Renal pelvis (tissue), 4 donors: ENCODE measurements around the gene TMEM221. TPM values are rescaled to one million over a fixed set of nuclear protein-coding genes. Genes with fewer than 3 reads are reported as not detected.

ENCODE experiments used
- DNase-seq: peaks from one replicate; pipeline ENCODE4 v3.0.0-alpha.2; 2013
- polyA plus RNA-seq, 3 donors: library from polyadenylated mRNA; unstranded; fragments of 120-200 nt; gene quantifications; one replicate each; pipeline ENCODE4 v1.2.1, GENCODE V29; 2013; ENCODE audit not compliant: insufficient read length in 3 of 3

The TMEM221 gene
- polyA plus RNA-seq, 3 donors, result 2.5 to 3.2 (median 3.1) TPM

DNA sequence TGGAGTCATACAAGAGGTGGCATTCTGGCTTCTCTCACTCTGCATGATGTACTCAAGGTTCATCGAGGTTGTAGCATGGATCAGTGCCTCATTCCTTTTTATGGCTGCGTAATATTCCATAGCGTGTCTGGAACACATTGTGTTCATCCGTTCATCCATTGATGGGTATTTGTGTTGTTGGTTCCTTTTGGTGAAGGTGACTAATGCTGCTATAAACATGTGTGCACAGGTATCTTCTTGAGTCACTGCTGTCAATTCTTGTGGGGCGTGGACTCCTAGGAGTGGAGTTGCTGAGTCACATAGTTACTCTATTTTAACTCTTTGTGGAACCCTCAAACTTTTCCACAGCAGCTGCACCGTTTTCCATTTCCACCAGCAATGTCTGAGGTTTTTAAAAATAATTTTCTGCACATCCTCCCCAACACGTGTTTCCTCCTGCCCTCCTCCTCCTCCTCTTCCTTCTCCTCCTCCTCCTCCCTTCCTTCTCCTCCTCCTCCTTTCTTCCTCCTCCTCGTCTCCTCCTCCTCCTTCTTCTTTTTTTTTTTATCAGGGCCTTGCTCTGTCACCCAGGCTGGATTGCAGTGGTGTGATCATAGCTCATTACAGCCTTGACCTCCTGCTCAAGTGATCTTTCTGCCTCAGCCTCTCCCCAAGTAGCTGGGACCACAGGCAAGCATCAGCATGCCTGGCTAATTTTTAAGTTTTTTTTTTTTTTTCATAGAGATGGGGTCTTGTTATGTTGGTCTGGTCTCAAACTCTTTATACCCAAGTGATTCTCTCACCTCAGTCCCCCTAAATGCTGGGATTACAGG lies 2.0 kb upstream of the TMEM221 start:
- DNase-seq, result no peak

DNA sequence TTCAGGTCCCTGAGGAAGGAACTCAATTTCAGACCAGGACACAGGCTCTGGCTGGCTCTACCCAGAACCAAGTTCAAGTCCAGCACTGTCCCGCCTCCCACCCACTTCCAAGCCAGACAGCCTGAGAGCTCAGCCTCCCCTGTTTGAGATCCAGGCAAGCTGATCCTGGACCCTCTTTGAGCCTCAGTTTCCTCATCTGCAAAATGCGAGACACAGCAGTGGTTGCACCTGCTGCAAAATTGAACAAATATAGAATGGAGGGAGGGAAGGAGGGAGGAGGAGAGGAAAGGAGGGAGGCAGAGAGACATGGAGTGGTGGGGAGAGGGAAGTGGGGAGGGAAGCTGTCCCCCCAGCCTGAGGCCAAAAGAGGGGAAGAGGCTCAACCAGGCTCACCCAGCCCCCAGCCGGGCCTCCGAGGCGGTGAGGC lies 751 bp downstream of the TMEM221 start:
- DNase-seq, result no peak

DNA sequence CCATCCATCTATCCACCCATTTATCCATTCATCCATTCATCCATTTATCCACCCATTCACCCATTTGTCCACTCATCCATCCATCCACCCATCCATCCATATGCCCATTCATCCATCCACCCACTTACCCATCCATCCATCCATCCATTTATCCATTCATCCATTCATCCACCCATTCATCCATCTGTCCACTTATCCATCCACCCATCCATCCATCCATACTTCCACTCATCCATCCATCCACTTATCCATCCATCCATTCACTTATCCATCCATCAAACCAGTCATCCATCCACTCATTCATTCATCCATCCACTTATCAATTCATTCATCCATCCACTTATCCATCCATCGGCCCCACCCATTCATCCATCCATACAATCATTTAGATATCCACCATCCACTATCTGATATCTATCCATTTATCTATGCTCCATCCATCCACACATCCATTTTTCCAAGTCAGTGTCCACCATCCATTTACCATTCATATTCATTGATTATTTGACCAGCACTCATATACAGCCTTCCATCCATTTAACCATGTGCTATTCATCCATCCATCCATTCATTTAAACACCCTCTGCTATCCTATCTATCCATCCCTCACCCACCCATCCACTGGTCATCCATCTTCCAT lies 2.8 kb downstream of the TMEM221 start:
- DNase-seq, result no peak

DNA sequence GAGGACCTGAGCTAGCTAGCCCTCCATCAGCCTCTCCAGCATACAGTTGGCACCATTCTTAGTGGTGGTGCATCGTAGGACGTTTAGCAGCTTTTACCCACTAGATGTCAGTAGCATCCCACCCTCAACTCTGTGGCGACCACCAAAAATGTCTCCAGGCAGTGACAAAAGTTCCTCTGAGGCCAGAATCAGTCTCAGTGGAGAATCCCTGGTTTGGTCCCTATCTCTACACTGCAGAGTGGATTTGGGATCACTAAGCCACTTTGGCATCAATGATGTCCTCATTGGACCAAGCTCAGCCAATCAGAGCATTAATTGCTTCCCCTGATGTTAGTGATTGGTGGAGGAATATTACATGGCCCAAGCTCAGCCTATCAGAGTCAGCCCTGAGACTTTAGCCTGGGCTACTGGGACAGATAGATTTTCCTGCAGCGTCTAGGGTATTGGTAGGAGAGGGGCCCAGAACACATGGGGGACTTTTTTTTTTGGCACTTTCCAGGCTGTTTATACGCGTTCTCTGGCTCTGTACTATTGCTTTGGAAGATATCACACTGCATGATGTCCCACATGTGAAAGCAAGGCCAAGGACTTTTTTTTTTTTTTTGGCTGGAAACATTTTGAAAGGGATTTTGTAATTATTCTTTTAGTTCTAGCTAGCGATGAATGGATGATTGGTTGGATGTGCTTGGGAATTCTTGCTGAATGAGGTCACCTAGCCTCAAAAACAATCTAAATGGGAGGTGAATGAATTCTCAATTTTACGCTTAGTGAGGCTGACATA lies 7.0 kb downstream of the TMEM221 start:
- no peak for DNase-seq

DNA sequence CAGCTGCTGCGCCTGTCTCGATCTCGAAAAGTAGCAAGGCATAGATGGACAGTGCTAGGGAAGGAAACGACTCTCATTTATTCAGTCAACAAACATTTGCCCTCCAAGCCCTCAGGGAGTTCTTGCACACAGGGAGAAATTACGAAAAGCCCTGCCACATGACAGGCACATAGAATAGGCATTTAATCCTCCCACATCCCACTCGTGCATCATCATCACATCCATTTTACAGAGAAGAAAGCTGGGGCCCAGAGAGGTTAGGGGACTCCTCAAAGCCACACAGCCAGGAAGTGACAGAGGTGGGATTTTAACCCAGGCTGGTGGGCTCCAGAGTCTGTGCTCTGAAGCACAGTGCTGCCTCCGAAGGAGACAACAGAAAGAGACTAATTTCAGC lies 11.6 kb downstream of the TMEM221 start:
- no peak for DNase-seq

DNA sequence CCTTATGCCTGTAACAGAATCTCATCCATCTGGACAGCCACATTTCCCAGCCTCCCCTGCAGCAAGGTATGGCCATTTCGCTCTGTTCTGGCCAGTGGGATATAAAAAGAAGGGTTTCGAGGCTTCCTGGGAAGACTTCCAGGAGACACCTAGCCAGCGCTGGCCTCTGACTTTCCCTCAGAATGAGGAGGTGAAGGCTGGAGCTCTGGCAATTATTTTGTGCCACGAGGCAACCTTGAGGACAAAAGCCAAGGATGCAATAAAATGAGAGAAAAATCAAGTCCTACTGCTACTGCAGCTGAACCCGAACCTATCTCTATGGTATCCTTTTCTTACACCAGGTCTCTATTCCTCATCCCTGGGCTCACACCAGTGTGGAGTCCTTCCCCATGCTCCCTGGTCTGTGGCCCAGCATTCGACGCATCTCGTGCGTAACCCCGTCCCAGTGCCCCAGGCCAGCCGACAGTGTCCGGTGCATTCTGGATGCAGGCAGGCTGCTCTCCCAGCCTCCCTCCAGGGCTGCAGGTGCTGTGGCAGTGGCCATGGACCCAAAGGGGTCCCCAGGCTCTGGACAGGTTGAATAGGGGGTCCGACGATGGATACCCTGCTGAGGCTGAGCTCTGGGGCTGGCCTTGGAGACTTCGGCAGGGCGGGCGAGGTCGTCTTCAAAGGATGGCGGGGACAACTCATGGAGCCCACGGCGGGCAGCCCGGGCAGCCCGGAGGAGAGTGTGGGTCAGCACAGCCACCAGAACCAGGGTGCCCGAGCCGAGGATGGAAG lies 12.2 kb downstream of the TMEM221 start:
- DNase-seq, result no peak

DNA sequence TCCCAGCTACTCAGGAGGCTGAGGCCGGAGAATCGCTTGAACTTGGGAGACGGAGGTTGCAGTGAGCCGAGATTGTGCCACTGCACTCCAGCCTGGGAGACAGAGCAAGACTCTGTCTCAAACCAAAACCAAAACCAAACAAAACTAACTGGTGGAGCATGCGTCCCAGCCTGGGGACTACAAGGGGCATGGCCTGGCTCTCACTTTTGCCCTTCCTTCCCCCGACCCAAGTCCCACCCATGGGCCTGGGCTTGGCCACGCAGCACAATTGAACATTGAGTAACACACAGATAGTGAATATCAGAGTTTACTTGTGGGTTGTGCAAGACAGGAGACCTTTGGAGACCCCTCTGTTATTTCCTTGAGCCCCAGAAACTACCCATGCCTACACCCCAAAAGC lies 13.2 kb downstream of the TMEM221 start:
- no peak for DNase-seq

DNA sequence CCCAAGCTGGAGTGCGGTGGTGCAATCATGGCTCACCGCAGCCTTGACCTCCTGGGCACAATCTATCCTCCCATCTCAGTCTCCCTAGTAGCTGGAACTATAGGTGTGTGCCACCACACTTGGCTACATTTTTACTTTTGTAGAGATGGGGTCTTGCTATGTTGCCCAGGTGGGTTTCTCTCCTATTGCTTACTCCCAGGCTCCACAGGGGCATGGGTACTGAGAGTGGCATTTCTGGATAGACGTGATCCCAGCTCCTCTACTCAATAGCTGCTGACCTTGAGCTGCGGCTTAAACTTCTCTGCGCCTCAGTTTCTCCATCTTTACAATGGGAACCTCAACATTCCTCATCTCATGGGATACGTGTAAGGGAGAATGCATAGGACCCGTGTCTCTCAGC lies 17.1 kb downstream of the TMEM221 start:
- DNase-seq, result no peak

DNA sequence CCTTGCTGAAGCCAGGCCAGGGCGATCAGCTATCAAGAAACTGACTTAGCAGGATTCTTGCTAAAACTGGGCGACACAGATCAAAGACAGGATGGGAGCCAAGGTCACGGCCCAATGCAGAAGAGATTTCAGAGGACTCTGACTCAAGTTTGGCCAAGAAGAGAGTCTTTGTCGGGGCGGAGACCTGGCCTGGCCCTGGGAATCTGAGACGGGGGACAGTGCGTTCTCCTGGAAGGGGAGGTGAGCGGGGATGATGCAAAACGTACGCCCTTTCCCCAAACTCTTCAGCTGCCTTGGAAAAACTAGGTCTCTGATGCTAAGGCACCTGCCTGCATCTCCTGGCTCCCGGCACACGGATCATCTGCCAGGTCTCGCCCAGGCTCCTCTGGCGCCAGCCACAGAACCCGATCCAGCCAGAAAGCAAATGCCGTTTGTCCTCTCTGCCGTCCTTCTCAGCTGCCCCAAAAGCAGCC lies 18.8 kb downstream of the TMEM221 start:
- DNase-seq, result no peak

DNA sequence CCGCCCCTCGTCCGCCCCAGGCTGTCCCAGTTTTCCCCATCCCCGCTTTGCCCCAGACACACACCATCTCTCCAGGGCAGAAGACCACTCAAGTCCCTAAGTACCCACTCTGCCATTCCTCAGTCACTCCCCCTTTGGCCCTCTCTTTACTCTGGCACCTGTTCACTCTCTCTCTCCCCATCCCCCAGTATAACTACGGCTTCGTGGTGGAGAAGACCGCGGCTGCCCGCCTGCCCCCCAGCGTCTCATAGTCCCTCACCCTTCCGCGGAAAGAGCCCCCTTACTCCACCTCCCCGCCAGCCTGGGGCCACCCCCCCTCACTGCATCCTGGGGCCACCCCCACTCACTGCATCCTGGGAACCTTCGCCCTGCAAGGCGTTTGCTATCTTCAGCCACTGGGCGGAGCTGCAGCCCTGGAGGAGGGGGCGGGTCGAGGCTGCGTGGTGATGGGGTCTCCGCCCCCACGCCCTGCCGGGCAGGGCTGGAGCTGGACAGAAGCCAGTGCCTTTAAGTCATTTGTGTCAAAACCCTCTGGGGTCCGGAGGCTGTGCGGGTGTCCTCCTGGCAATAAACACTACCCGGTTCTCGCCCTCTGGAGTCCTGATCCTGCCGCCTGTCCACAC lies 23.6 kb downstream of the TMEM221 start:
- peak; percentile 81 for DNase-seq

DNA sequence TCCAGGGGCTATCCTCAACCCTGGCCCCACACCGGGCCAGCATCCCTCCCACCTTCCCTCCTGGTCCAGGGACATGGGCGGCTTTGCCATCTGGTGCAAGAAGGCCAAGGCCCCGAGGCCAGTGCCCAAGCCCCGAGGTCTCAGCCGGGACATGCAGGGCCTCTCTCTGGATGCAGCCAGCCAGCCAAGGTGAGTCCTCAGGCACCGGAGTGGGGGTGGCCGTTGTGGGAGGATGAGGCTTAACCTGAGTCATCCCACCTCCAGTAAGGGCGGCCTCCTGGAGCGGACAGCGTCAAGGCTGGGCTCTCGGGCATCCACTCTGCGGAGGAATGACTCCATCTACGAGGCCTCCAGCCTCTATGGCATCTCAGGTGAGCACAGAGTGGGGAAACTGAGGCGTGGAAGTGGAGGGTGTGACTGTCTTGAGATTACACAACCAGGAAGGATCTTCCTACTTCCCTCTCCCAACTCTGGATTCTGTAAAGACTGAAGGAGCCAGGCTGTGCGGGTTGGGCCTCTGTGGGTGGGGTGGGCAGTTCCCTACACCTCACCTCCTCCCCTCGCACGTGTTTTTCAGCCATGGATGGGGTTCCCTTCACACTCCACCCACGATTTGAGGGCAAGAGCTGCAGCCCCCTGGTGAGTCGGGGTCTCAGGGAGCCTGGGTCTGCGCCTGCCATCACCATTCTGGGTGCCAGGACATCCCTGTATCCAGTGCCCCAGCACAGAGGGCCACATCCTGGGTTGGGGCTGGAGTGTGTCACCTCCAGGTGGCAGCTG lies 24.8 kb downstream of the TMEM221 start:
- DNase-seq, result no peak

DNA sequence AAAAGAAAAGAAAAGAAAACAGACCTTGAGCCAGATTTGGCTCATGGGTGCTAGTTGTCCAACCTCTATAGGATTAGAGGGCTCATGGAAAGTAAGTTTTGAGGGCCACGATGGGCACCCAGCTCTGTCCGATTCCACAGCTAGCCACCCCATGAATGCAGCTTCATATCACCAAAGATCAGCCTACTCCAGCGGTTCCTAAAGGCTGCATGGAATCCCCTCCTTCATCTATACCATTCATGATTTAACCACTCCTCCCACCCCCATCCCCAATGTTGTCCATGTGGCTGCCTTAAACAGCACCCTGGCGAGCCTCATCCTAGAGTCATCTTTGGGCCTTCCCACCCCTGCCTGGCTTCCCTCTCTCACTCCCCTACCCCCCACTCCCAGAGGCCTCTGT lies 26.5 kb downstream of the TMEM221 start:
- no peak for DNase-seq

DNA sequence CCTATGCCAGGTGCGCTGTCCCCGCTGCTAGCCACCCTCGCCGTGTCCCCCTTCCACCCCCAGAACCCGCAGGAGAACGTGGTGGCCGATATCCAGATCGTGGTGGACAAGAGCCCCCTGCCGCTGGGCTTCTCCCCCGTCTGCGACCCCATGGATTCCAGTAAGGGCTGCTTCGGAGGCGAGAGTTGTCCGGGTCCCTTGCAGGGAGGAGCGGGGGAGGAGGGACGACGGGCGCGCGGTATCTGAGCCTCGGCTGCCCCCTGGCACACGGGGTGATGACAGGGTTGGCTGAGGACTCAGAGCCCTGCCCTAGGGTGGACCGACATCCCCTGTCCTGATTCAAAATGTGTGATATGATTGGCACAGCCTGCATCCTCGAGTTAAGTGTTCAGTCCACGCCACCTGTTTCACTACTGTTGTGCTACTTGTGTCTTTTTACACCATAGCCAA lies 28.0 kb downstream of the TMEM221 start:
- no peak for DNase-seq

DNA sequence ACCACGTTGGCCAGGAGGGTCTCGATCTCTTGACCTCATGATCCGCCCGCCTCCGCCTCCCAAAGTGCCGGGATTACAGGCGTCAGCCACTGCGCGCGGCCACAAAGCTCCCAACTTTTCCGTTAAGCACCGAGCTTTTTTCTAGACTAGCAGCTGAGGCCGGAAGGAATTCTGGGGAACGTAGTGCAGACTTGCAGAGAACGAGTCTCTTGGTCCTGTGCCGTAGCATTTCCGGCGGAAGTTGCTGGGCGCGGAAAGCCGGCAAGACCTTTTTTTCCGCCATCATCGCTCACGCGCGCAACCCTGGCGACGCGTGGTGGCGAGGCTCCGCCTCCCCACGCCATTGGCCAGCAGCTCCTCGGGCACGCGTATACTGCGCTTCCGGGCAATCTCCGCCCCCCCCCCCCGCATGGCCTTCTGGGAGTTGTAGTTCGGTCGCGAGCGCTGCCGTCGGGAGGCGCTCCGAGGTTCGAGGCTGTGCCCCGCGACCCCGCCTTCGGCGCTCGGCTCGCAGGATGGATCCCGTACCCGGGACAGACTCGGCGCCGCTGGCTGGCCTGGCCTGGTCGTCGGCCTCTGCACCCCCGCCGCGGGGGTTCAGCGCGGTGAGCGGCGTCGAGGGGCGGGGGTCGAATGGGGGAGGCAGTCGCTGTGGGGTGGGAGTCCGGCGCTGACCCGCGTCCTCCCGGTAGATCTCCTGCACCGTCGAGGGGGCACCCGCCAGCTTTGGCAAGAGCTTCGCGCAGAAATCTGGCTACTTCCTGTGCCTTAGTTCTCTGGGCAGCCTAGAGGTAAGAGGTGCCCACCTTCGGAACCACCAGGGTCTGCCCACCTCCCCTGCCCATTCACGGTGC lies 28.6 kb downstream of the TMEM221 start, which contains the start of gene MVB12A:
Gene MVB12A (plus strand): TSS at position 427 of the 854 bp plus-strand sequence. CDS start 89 bp downstream, at position 516.
- DNase-seq, result peak; percentile 99

DNA sequence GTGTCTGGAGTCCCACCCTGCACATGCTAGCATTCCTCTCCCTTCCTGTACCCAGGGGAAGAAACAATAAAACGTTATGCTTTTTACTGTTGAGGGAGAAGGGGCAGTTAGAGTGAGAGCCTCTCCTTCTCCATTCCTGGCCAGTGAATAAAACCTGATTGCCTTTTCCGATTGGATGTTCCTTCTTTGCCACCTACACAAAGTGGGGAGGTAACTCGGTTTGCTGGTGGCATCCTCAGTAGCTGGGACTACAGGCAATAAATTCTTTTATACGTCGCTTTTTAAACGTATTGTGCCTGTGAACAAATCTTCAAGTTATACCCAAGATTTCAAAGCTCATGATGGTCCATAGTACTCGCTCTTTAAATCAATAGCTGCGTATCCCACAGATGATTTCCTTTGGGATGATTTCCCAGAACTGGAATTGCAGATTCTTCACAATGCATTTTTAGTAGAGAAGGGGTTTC lies 29.3 kb downstream of the TMEM221 start:
- no peak for DNase-seq

DNA sequence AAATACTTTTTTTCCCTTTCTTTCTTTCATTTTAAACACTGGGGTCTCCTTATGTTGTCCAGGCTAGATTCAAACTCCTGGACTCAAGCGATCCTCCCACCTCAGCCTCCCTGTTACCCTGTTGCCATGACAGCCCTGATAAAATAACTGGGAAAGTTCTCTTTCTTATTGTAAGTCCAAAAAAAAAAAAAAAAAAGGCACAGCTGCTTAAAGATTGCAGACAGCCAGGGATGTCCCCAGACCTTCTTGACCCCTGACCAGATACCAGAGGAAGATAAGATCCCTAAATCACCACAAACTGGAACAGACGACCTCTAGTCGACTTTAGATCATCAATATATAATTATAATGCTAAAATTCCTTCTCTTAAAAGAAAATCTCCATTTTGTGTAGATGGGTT lies 29.8 kb downstream of the TMEM221 start:
- DNase-seq, result no peak

DNA sequence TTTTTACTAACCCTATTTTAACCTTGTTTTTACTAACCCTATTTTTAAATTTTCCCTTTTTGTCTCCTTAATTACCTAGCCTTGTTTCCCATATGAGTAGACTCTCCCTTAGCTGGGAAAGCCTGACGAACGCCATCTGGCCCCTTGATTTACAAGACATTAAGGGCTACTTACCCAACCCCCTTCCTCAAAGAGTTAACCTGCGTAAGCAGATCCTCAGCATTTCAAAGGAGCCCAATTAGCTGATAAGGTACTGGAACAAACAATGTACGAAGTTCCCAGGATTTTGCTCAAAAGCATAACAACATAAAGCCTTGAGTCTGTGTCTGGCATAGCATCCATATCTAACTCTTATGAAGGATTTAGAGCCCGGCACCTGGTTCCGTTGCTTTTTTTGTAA lies 33.3 kb downstream of the TMEM221 start:
- no peak for DNase-seq

DNA sequence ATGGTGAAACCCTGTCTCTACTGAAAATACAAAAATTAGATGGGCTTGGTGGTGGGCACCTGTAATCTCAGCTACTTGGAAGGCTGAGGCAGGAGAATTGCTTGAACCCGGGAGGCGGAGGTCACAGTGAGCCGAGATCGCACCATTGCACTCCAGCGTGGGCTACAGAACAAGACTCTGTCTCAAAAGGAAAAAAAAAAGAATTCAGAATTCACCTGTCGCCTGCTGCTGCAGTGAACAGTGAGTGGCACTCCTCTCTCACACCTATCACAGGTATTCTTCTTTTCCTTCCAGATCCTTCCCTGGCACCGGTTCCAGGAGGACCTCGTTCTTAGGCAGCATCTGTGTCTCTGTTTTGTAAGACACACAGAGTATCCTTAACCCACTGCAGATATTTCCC lies 34.4 kb downstream of the TMEM221 start:
- DNase-seq, result no peak

DNA sequence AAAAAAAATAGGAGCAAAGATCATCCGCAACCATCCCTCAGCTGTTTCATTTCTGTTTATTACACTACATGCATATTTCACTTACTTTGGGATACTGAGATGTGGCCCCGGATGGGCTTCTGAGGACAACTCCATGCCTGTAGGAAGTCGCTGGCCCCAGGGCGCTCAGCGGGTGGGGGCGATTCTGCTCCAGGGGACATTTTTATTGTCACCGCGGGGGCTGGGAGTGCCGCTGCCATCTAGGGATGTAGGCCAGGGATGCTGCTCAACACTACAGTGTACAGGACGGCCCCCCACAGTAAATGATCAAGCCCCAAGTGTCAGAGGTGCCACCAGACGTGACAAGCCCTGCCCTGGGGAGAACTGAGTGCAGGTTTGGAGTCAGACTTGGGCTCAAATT lies 36.7 kb downstream of the TMEM221 start:
- DNase-seq, result no peak
